HepG2 (cell line): ENCODE measurements around the gene SOX13. TPM values are rescaled to one million over a fixed set of nuclear protein-coding genes. Genes with fewer than 3 reads are reported as not detected.

Experiments used
- SKI ChIP-seq: fragments of 450-650 bp; IDR thresholded peaks from one replicate; pipeline ENCODE4 v1.6.1; 2018; ENCODE audit warnings: mild to moderate bottlenecking; ENCODE audit not compliant: partially characterized antibody
- SMC3 ChIP-seq: IDR thresholded peaks from 2 replicates; pipeline ENCODE4 v1.6.1; 2011; ENCODE audit warnings: low read length, improper control_type of control experiment
- SRSF1 ChIP-seq: fragments of 200-400 bp; formaldehyde crosslinking; optimal IDR thresholded peaks from 2 replicates; pipeline ENCODE3; 2017; ENCODE audit warnings: mild to moderate bottlenecking, low read depth, low read length, moderate library complexity
- ZNF552 ChIP-seq: sonication (generic); formaldehyde crosslinking; IDR thresholded peaks from 2 replicates; pipeline ENCODE4 v1.9.0; 2022; ENCODE audit warnings: missing genetic modification reagents, mild to moderate bottlenecking, borderline replicate concordance
- ZNF788 ChIP-seq: sonication (generic); formaldehyde crosslinking; IDR thresholded peaks from 2 replicates; pipeline ENCODE4 v1.5.0; 2020; ENCODE audit warnings: mild to moderate bottlenecking, missing genetic modification reagents, borderline replicate concordance
- ZSCAN22 ChIP-seq: sonication (generic); formaldehyde crosslinking; IDR thresholded peaks from 2 replicates; pipeline ENCODE4 v1.4.0; 2020; ENCODE audit warnings: mild to moderate bottlenecking, missing genetic modification reagents
- polyA plus RNA-seq, 8 experiments: library from polyadenylated mRNA; depleted of rRNA in 3 of 8; stranded (reverse) in 7 of 8; unstranded in 1 of 8; fragments of >200 nt; fragmentation: Illumina TruSeq in 4 of 8; extraction: Trizol in 4 of 8; gene quantifications; 2 replicates each; pipeline versions ENCODE4 v1.2.1 to v1.2.3, GENCODE V29; 2011 to 2016; ENCODE audit warnings: low read depth in 4 of 8, missing spikeins in 1 of 8, mixed read lengths in 1 of 8; ENCODE audit not compliant: insufficient read depth in 1 of 8
- total RNA-seq, 5 experiments: library from RNA; depleted of rRNA; stranded (reverse); fragments of >200 nt; fragmentation: Illumina TruSeq; extraction: Trizol; gene quantifications; 2 replicates each; pipeline ENCODE4 v1.2.3, GENCODE V29; 2016; ENCODE audit warnings: low read depth in 1 of 5
- TF ChIP-seq, protein P1 (sequence below): sonication (generic); formaldehyde crosslinking; IDR thresholded peaks from 2 replicates; pipeline ENCODE4 v1.9.0; 2021; ENCODE audit warnings: mild to moderate bottlenecking, missing genetic modification reagents
- TF ChIP-seq, protein P2 (sequence below): sonication (generic); formaldehyde crosslinking; IDR thresholded peaks from 2 replicates; pipeline ENCODE4 v1.5.0; 2020; ENCODE audit warnings: missing genetic modification reagents

SOX13 gene
- total and polyA plus RNA-seq, 2 of the 13 experiments (the other 11 are each of a cell fraction or from before 2014, with no cell fraction given) = 13.3 to 15.8 TPM

DNA sequence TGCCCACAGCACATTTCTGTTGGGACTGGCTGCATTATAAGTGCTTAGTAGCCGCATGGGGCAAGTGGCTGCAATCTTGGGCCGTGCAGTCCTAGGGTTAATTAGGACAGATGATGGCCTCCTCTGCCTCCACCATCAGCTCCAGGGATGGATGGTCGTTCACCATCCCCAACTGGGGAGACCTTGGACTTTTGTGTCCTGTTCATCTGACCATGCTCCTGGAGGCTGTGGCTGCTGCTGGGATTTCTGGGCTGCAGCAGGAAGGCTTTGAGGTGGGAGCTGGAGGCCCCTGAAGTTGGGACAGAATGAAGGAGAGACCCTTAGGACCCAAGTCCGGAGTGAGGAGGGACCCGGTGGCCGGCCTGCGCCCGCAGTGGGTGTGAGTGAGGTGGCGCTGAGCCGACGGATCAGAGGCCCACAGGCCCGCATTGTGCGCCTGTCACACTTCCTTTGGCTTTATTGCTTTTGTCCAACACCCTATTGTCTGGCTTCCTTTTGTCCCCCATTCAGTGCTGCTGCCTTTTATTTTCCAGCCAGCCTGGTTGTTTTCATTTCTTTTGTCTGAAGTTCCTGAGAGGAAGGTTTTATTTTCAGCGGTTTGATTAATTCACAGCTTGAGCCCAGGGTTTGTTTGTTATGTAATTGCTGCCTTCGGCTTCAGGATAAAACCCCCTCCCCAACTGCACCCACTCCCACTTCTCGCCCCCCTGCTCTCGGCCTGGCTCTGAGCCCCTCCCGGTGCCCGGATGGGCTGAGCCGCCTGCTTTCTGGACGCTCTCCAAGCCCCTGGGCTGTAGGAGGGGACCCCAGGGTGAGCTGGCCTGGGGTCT, 35.6 kb downstream of the SOX13 start (continued):
- TF ChIP-seq, protein P1, sequence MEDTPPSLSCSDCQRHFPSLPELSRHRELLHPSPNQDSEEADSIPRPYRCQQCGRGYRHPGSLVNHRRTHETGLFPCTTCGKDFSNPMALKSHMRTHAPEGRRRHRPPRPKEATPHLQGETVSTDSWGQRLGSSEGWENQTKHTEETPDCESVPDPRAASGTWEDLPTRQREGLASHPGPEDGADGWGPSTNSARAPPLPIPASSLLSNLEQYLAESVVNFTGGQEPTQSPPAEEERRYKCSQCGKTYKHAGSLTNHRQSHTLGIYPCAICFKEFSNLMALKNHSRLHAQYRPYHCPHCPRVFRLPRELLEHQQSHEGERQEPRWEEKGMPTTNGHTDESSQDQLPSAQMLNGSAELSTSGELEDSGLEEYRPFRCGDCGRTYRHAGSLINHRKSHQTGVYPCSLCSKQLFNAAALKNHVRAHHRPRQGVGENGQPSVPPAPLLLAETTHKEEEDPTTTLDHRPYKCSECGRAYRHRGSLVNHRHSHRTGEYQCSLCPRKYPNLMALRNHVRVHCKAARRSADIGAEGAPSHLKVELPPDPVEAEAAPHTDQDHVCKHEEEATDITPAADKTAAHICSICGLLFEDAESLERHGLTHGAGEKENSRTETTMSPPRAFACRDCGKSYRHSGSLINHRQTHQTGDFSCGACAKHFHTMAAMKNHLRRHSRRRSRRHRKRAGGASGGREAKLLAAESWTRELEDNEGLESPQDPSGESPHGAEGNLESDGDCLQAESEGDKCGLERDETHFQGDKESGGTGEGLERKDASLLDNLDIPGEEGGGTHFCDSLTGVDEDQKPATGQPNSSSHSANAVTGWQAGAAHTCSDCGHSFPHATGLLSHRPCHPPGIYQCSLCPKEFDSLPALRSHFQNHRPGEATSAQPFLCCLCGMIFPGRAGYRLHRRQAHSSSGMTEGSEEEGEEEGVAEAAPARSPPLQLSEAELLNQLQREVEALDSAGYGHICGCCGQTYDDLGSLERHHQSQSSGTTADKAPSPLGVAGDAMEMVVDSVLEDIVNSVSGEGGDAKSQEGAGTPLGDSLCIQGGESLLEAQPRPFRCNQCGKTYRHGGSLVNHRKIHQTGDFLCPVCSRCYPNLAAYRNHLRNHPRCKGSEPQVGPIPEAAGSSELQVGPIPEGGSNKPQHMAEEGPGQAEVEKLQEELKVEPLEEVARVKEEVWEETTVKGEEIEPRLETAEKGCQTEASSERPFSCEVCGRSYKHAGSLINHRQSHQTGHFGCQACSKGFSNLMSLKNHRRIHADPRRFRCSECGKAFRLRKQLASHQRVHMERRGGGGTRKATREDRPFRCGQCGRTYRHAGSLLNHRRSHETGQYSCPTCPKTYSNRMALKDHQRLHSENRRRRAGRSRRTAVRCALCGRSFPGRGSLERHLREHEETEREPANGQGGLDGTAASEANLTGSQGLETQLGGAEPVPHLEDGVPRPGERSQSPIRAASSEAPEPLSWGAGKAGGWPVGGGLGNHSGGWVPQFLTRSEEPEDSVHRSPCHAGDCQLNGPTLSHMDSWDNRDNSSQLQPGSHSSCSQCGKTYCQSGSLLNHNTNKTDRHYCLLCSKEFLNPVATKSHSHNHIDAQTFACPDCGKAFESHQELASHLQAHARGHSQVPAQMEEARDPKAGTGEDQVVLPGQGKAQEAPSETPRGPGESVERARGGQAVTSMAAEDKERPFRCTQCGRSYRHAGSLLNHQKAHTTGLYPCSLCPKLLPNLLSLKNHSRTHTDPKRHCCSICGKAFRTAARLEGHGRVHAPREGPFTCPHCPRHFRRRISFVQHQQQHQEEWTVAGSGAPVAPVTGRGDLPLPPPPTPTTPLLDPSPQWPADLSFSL (CRISPR knock-in tag) = no peak
- TF ChIP-seq, protein P2, sequence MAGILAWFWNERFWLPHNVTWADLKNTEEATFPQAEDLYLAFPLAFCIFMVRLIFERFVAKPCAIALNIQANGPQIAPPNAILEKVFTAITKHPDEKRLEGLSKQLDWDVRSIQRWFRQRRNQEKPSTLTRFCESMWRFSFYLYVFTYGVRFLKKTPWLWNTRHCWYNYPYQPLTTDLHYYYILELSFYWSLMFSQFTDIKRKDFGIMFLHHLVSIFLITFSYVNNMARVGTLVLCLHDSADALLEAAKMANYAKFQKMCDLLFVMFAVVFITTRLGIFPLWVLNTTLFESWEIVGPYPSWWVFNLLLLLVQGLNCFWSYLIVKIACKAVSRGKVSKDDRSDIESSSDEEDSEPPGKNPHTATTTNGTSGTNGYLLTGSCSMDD (CRISPR knock-in tag) = no peak
- no peak for TF ChIP-seq SKI
- TF ChIP-seq ZNF552 (CRISPR knock-in tag) = no peak
- TF ChIP-seq SMC3 = 0 out of 2 replicates have a peak, but pooled peaks have one; percentile 7
- TF ChIP-seq SRSF1 = no peak
- no peak for TF ChIP-seq ZNF788 (CRISPR knock-in tag)
- TF ChIP-seq ZSCAN22 = peak; percentile 94
